ENCODE data around the gene TRPM5.

Gene TRPM5

DNA sequence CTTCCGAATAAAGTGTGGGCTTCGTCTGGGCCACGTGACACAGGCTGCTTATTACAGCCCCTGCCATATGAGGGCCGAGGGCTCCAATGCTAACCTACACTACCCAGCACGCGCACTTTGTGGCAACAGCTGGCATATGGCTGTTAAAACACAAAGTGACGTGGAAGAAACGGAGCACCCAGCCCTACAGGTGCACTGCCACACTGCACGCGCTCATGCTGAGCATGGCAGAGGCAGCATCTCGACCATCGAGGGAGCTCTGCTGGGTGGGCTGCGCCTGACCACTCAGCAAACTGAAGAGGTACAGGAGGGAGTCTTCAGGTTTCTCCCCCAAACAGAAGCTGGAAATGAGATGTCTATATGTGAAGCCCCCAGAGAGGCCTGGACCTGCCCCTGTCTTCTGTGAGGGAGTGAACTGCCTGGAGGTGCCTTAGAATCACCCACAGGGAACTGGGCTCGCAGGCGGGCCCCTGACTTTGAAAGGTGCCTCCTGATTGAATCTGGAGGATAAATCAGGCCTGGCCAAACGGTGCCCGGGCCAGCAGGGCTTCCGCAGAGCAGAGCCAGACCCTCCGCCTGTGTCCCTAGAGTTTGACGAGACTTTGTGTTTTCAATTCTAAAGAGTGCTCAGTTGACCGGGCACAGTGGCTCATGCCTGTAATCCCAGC lies 25.5 kb downstream of the TRPM5 start:
- H3K4me3 ChIP-seq = no peak overlapping the region
- no peak overlapping the region for H3K27ac ChIP-seq
- DNase-seq (ENCODE audit: low spot score) = no peak
- TF ChIP-seq, protein P1, sequence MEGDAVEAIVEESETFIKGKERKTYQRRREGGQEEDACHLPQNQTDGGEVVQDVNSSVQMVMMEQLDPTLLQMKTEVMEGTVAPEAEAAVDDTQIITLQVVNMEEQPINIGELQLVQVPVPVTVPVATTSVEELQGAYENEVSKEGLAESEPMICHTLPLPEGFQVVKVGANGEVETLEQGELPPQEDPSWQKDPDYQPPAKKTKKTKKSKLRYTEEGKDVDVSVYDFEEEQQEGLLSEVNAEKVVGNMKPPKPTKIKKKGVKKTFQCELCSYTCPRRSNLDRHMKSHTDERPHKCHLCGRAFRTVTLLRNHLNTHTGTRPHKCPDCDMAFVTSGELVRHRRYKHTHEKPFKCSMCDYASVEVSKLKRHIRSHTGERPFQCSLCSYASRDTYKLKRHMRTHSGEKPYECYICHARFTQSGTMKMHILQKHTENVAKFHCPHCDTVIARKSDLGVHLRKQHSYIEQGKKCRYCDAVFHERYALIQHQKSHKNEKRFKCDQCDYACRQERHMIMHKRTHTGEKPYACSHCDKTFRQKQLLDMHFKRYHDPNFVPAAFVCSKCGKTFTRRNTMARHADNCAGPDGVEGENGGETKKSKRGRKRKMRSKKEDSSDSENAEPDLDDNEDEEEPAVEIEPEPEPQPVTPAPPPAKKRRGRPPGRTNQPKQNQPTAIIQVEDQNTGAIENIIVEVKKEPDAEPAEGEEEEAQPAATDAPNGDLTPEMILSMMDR (IDR thresholded peaks at IDR 0.05) = no peak

GRCh38 chr11:2417856-2418692 lies 26.2 kb downstream of the TRPM5 start:
- H3K4me3 ChIP-seq = no peak overlapping the region
- TF ChIP-seq, protein P1 (IDR thresholded peaks at IDR 0.05) = no peak
- no peak for DNase-seq (ENCODE audit: low spot score)
- H3K27ac ChIP-seq = no peak overlapping the region

- H3K27ac ChIP-seq = no peak overlapping the region
- H3K4me3 ChIP-seq = no peak overlapping the region
- DNase-seq (ENCODE audit: low spot score) = no peak
- TF ChIP-seq, protein P1 (IDR thresholded peaks at IDR 0.05) = no peak
These were observed 27.5 kb downstream of the TRPM5 start for GRCh38 chr11:2416765-2417164.

GRCh38 chr11:2415601-2416380 lies 28.5 kb downstream of the TRPM5 start:
- Histone ChIP-seq H3K27ac (no peak overlapping the region), H3K4me3 (no peak overlapping the region)
- TF ChIP-seq, protein P1 (IDR thresholded peaks at IDR 0.05) = no peak
- no peak for DNase-seq (ENCODE audit: low spot score)

- H3K27ac ChIP-seq = no peak overlapping the region
- TF ChIP-seq, protein P1 (IDR thresholded peaks at IDR 0.05) = no peak
- H3K4me3 ChIP-seq = no peak overlapping the region
- DNase-seq (ENCODE audit: low spot score) = no peak
These were observed 29.1 kb downstream of the TRPM5 start for GRCh38 chr11:2415171-2415570.

GRCh38 chr11:2414616-2415015 lies 29.7 kb downstream of the TRPM5 start:
- TF ChIP-seq, protein P1 (IDR thresholded peaks at IDR 0.05) = no peak
- H3K27ac ChIP-seq = no peak overlapping the region
- no peak overlapping the region for H3K4me3 ChIP-seq
- no peak for DNase-seq (ENCODE audit: low spot score)

Measured in coronary artery (tissue), 2 donors.